Measurements from ENCODE around the gene FSTL4. TPM values are rescaled to one million over a fixed set of nuclear protein-coding genes. Genes with fewer than 3 reads are reported as not detected.

FSTL4 gene
- total and polyA plus RNA-seq, 2 of the 13 experiments (the other 11 are each of a cell fraction or from before 2014, with no cell fraction given) = 2.1 to 3.0 TPM

- TF ChIP-seq EP300 (IDR thresholded peaks at IDR 0.05; ENCODE audit: low read depth in 2 of 2, low read length in 2 of 2) (no peak), EP300 (CRISPR knock-in tag; IDR thresholded peaks at IDR 0.05; ENCODE audit: borderline replicate concordance) (no peak), ZNF564 (CRISPR knock-in tag; IDR thresholded peaks at IDR 0.05) (no peak)
Measured at GRCh38 chr5:133644000-133644865, 31.9 kb upstream of the FSTL4 start (continued).

- intact Hi-C loops (cut with micrococcal nuclease; ENCODE audit: unreplicated experiment) = no loop called here
- Histone ChIP-seq H3K27ac (ENCODE audit: extremely low read length, insufficient read depth, low read length) (no peak overlapping the region), H4K20me1 (ENCODE audit: insufficient read depth, low read length) (no peaks in the 10 kb centered on the region), H3K4me3 (replicated peaks in 1 of 3; ENCODE audit: insufficient read depth in 1 of 3, low read depth in 2 of 3, low read length in 3 of 3) (no peak overlapping the region), H2AFZ (ENCODE audit: low read length) (no peak overlapping the region), H3K9me3 (ENCODE audit: low read length) (no peaks in the 10 kb centered on the region), H3K36me3 (replicated peaks in 1 of 2; ENCODE audit: control insufficient read depth in 1 of 2, insufficient read depth in 2 of 2, low read length in 2 of 2) (no peaks in the 10 kb centered on the region), H3K4me2 (ENCODE audit: low read depth, low read length) (no peak overlapping the region), H3K79me2 (ENCODE audit: insufficient read depth, low read length) (no peaks in the 10 kb centered on the region), H3K4me1 (ENCODE audit: insufficient read depth, low read length) (no peaks in the 10 kb centered on the region), H3K9ac (ENCODE audit: insufficient read depth, low read depth, low read length) (no peak overlapping the region), H3K27me3 (ENCODE audit: control insufficient read depth in 1 of 2, insufficient read depth in 2 of 2, low read length in 2 of 2) (peaks cover 0 to 4% of the 10 kb centered on the region in 2 experiments; a peak in 1 of 5 replicates)
- 18% methylated on average over 3 of the region's 4 CpGs for WGBS (ENCODE audit: low lambda C conversion rate)
- CTCF ChIA-PET (ENCODE audit: low intra/inter-chr PET ratio, low total read pairs) = no interaction called here
- BruUV-seq (replicated peaks) = no TSS peak
- FAIRE-seq (no peak), DNase-seq (ENCODE audit: low spot score) (no peak), ATAC-seq (no peak)
- in situ Hi-C loops (cut with HindIII; ENCODE audit: extremely low pct_ligation_motif_present, low pct_unique_long_range_greater_than_20kb) = no loop called here
- no peak for TF ChIP-seq FOXM1 (CRISPR knock-in tag; IDR thresholded peaks at IDR 0.05)
- no peak for TF ChIP-seq ZNF580 (CRISPR knock-in tag; IDR thresholded peaks at IDR 0.05; ENCODE audit: borderline replicate concordance, low read depth)
- POLR2A ChIA-PET = no interaction called here
Measured at GRCh38 chr5:133643365-133643764, 31.0 kb upstream of the FSTL4 start.

Data from HepG2 (cell line).